Stimulated activated CD8-positive, alpha-beta memory T cell treated with anti-CD3 and anti-CD28 coated beads, Interleukin-4, amount 100 ng/mL, for 1 hour (primary cell): ENCODE data around the gene TMPRSS15.

Experiments used
- DNase-seq, 2 donors: peaks; one replicate each; pipeline ENCODE4 v3.0.0-alpha.2; 2020; ENCODE audit warnings: low read depth in 2 of 2, low spot score in 1 of 2

The TMPRSS15 gene

GRCh38 chr21:18350216-18350615, 53.4 kb downstream of the TMPRSS15 start:
- DNase-seq = no peak

GRCh38 chr21:18349468-18349867, 54.1 kb downstream of the TMPRSS15 start:
- DNase-seq = no peak

DNA sequence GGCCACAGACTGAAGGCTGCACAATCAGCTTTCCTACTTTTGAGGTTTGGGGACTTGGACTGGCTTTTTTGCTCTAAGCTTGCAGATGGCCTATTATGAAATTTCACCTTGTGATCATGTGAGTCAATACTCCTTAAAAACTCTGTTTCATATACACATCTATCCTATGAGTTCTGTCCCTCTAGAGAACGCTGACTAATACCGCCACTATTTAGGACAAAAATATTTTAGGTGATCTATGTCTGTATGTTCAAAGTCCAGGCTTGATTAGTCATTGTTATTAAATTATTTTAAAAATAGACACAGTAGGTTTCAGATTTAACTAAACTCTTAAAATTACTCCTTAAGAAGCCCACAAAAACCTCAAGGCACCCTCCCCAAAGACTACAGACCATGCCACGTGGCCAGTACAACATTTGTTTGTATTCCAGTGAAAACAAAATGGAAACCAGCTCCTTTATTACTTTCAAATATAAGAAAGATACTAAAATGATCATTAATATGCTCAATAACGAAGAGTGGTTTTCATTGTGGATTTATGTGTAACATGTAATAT, 63.1 kb downstream of the TMPRSS15 start:
- DNase-seq = no peak

GRCh38 chr21:18335651-18336236, 67.8 kb downstream of the TMPRSS15 start:
- no peak for DNase-seq

DNA sequence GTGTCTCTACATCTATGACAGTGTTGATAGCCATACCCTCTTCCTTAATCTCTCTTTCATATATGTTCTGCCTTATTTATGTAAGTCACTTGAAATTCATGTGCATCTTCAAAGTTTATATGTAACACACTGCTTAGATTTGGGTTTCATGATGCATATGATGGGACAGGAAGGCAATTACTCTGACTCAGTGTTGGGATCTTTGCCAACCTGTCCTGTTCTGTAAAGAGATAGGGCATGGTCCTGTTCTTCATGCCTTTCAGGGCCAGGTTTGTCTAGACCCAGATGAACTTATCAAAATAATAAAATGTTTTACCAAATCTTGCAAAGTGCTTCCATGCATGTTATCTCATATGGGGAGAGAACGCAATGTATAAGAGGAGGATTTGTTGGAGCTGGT, 69.5 kb downstream of the TMPRSS15 start:
- DNase-seq = no peak

- DNase-seq = no peak
Observed at GRCh38 chr21:18318156-18318555, 85.4 kb downstream of the TMPRSS15 start.

DNA sequence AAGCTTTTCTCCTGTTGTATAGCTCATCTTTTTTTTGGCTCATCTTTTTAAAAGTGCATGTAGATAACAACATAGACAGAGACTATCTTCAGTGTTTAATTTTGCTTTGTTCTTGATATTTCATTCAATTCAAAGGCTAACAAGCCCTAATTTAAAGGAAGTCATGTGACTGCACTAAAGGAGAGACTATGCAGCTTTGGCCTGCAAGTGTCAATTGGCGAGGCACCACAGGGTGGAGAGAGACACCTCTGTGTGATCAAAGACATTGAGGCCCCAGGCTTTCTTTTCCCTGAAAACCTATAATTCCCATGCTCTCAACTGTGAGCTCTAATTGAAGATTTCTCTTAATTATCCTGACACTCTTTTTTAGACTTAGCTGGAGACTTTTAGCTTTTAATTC, 105.4 kb downstream of the TMPRSS15 start:
- DNase-seq = no peak

- DNase-seq = no peak
Observed at GRCh38 chr21:18294100-18294499, 109.5 kb downstream of the TMPRSS15 start.

GRCh38 chr21:18289876-18290275, 113.7 kb downstream of the TMPRSS15 start:
- no peak for DNase-seq

DNA sequence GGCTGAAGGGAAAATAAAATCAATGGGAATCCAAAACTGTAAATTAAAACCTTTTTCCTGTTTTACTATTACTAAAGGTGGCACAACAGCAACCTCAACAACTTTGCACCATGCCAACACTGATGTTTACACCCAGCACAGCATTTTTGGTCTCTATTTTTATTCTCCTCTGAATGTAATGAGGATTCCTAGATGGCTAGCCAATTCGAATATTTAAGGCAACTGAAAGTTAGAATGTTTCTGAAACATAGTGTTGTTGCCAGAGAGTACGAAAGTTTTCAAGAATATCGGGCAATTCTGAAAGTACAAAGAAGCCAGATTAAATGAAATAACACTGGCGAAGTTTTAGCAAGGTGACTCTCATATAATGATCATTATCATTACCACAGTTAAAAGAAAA, 118.2 kb downstream of the TMPRSS15 start:
- no peak for DNase-seq

DNA sequence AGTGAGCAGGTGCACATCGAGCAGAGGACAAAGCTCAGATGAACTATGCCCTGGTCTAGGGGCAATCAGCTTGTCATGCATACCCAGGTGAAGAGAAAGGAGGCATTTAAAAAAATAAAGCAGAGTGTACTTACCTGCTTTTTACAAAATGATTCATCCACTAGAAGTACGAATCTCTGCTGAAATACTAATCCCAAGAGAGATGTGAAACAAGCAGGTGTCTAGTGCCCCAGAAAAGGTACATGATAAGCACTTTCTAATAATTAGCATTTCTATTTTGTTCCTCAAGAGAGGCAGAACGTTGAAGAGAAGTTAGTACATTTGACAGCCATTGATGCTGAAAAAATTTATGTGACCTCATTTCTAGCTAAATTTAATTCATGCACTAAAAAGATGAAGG, 127.8 kb downstream of the TMPRSS15 start:
- DNase-seq = no peak

DNA sequence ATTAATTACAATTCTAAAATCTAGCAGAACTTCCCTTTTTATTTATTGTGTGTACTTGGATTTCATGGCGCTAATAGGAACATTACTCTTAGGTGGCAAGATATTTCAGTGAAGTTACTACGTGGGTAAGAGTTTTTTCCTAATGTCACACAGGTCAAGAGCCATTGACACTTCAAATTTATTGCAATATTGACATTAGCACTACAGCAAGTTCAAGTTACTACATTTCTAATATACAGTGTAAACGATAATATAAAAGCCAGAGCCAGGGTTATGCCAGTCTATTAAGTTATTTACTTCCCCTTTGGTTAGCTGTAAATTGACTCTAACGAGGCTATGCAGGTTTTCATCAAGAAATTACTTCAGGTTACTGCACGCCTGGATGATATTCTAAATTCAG, 129.2 kb downstream of the TMPRSS15 start:
- DNase-seq = no peak

GRCh38 chr21:18273400-18273799, 130.2 kb downstream of the TMPRSS15 start:
- no peak for DNase-seq

DNA sequence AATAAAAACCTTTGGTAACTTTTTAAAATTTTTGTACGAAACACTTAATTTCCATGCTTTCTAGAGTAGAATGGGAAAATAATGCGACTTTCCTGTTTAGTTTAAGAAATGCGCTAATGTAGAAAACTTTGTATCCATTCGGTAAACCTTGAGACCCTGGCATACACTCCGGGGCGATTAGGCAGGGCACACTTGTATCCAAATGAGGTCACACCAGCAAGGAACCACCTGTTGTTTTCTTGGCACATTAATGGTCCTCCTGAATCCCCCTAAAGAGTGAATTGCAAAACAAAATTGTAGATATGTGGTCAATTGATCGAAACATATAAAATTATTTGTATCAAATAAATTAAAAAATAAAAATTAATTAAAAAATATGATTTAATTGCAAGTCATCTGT, 133.7 kb downstream of the TMPRSS15 start:
- no peak for DNase-seq

GRCh38 chr21:18268906-18269305, 134.7 kb downstream of the TMPRSS15 start:
- DNase-seq = no peak

DNA sequence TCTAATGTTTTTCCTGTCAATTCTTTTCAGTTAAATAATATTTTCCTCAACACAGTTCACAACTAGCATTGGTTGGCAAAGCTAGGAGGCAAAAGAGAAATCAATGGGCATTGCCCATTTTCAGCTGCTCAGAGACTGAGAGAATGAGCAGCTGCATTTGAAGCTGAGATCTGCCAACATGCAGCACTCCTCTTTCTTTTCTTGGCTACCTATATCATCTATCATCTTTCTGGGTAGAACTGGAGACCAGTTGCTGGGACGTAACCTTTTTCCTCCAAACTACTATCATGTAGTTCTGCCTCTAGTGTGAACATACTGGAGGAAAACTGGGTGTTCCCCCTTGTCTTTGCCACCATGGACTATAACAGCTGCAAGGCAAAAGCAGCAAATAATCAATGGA, 136.1 kb downstream of the TMPRSS15 start:
- no peak for DNase-seq

DNA sequence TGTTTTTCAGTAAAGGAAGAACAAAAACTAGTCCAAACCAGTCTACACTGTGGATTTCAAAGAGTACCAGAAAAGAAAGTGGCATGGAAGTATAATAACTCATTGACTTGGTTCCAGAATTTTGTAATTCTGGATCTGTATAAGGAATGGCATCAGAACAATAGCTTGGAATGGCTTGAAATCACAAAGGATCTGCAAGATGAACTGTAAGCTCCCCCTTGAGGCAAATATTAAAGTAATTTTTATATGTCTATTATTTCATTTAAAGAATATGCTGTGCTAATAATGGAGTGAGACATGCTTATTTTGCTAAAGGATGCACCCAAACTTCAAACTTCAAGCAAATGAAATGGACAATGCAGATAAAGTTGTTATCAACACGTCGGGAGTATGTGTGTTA, 137.6 kb downstream of the TMPRSS15 start:
- no peak for DNase-seq

GRCh38 chr21:18253799-18254198, 149.8 kb downstream of the TMPRSS15 start:
- DNase-seq = no peak

GRCh38 chr21:18253221-18253620, 150.4 kb downstream of the TMPRSS15 start:
- DNase-seq = no peak

DNA sequence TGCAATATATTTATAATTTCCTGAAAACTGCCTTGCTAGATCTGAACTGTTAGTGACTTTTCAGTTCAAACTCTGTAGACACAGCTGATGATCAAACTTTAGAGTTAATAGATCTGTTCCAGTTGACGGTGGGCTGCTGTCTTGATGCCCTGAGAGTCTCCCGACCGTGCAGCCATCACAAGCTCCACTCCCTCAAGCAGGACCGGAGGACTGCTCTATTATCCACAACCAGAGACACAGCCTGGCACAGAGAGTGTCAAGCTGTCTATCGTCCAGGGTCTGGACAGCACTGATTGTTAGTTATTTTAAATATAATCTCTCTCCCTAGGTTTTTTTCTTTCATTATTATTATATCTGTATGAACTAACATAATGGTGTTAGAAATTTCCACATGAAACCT, 150.9 kb downstream of the TMPRSS15 start:
- no peak for DNase-seq

- DNase-seq = no peak
Observed at GRCh38 chr21:18252256-18252655, 151.3 kb downstream of the TMPRSS15 start.

DNA sequence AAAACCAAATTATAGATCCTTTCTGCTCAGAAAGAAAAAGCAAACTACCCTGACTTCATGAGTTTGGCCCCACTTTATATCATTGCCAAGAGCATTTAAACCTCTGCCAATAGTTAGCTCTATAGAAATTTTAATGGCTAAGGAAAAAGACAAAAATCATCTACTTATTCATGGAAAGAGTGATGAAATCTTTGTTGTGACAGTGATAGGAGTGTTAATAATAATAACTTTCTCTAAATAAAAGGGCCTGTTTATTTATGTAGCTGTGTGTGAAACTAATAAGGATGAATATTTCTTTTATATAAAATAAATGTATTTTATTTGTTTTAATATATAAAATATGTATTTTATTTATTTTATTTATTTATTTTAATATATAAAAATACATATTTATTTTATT, 152.5 kb downstream of the TMPRSS15 start:
- DNase-seq = no peak

GRCh38 chr21:18249672-18250071, 153.9 kb downstream of the TMPRSS15 start:
- DNase-seq = no peak
